Neural progenitor cell (in vitro differentiated cells): ENCODE data around the gene GIGYF2.

Experiments used
- EZH2phosphoT487 ChIP-seq: fragments of 200-600 bp; sonication (generic); IDR thresholded peaks from 2 replicates; pipeline ENCODE4 v1.6.1; 2017; ENCODE audit warnings: antibody characterized with exemption
- TF ChIP-seq, protein P1 (sequence below): fragments of 200-600 bp; sonication (generic); IDR thresholded peaks from 2 replicates; pipeline ENCODE4 v1.5.1; 2017; ENCODE audit warnings: antibody characterized with exemption, mild to moderate bottlenecking

DNA sequence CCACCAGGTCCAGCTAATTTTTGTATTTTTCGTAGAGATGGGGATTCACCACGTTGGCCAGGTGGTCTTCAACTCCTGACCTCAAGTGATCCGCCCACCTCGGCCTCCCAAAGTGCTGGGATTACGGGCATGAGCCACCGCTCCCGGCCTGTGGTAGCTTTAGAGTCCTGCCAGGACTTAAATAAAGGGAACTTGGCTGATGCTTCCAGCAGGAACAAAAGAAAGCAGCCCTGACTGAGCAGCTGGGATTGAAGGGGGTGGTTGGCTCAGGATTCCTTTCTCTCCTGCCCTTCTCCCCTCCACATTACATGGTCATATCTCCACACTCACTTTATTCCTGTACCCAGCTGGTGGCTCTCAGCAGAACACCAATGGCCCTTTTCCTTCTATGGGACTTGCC lies 43.7 kb upstream of the GIGYF2 start:
- TF ChIP-seq EZH2phosphoT487 = no peak
- TF ChIP-seq, protein P1, sequence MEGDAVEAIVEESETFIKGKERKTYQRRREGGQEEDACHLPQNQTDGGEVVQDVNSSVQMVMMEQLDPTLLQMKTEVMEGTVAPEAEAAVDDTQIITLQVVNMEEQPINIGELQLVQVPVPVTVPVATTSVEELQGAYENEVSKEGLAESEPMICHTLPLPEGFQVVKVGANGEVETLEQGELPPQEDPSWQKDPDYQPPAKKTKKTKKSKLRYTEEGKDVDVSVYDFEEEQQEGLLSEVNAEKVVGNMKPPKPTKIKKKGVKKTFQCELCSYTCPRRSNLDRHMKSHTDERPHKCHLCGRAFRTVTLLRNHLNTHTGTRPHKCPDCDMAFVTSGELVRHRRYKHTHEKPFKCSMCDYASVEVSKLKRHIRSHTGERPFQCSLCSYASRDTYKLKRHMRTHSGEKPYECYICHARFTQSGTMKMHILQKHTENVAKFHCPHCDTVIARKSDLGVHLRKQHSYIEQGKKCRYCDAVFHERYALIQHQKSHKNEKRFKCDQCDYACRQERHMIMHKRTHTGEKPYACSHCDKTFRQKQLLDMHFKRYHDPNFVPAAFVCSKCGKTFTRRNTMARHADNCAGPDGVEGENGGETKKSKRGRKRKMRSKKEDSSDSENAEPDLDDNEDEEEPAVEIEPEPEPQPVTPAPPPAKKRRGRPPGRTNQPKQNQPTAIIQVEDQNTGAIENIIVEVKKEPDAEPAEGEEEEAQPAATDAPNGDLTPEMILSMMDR = no peak
